GM12873 (cell line): ENCODE data around the gene CRYGN.

Experiments used
- CTCF ChIP-seq: IDR thresholded peaks from 2 replicates; pipeline ENCODE4 v1.5.1; 2012; ENCODE audit warnings: low read depth, mild to moderate bottlenecking, moderate library complexity, low read length, control low read depth; ENCODE audit not compliant: insufficient read depth; ENCODE audit errors: missing control alignments

CRYGN gene

GRCh38 chr7:151439855-151440798 is at the start of gene CRYGN:
Gene CRYGN (minus strand): TSS chr7:151440141. CDS start chr7:151439917, 224 bp downstream.
- no peak for TF ChIP-seq CTCF

DNA sequence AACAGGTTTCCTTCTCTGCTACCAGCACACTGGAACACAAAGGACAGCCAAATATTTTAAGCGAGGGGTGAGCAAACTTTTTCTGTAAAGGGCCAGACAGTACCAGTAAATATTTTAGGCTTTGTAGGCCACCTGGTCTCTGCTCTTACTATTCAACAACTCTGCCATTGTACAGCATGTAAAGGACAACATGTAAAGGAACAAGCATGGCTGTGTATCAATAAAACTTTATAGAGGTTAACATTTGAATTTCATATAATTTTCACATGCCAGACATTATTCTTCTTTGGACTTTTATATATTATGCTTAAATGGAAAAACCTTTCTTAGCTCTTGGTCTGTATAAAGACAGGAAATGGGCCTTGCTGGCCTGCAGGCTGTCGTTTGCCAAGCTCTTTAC is 49.6 kb upstream of the CRYGN start:
- no peak for TF ChIP-seq CTCF

DNA sequence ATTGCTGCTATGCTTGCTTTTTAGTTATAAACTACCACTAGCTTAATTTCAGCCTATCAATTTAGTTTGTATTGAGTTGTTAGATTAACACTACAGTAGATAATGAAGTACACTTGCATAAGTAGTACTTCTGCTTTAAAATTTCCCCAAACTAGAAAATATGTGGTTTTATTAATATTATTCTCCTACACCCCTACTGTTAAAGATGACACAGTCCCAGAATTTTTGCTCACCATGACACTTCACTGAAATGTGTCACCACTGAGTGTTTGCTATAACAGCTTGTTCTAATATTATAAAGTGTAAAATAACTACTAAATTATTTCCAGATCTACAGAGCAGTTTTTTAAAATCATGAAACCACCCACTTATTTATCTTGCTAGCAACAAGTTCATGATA is 48.2 kb upstream of the CRYGN start:
- no peak for TF ChIP-seq CTCF

- TF ChIP-seq CTCF: no peak
Measured at GRCh38 chr7:151487228-151487627, 47.3 kb upstream of the CRYGN start.

- no peak for TF ChIP-seq CTCF
Measured at GRCh38 chr7:151486074-151486473, 46.1 kb upstream of the CRYGN start.

DNA sequence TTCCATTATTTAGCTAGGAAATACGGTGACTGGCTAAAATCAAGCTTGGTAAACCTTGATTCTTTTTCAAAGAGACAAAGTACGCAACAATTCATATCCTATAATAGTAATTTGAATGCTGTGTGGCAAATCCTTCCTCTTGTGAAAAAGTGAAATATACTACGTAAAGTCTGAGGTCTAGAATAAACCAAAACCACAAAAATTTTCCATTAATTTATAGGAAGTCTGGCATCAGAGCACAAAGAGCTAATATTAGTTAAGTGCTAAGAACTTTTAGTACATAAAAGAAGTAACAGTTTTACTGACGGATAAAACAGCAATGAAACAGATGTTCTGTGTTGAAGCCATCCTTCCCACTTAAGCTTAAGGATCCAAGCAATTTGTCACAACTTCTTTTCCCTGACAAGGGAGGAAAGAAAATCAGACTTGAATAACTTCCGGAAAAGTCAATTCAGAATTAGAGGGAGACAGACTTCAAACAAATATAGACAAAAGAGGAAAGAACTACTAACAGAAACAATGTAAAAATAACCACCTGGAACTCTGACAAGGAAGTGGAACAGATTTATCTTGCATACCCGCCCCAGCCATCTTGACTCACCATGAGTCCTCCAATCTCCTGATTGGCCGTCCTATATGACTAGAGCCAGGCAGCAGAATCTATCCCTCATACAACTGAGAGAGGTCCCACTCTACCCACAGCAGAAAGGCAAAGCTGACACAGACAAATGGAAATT is 45.2 kb upstream of the CRYGN start:
- no peak for TF ChIP-seq CTCF

- no peak for TF ChIP-seq CTCF
Measured at GRCh38 chr7:151483711-151483983, 43.7 kb upstream of the CRYGN start.
